Gastrocnemius medialis (tissue), 4 donors: ENCODE data around the gene GNAO1. TPM values are rescaled to one million over a fixed set of nuclear protein-coding genes. Genes with fewer than 3 reads are reported as not detected.

Experiments
- ATAC-seq, 2 donors: fragments of 150-250 bp; one replicate each; pipeline ENCODE4 v1.9.1; 2016
- DNase-seq, 2 donors: peaks; one replicate each; pipeline ENCODE4 v3.0.0-alpha.2; 2019
- H3K27ac ChIP-seq, 4 donors: fragments of 200-600 bp; sonication (generic); 1 replicate in 1 of 4; 2 replicates in 3 of 4; pipeline ENCODE4 v1.5.1; 2016 to 2018; ENCODE audit warnings: mild to moderate bottlenecking in 2 of 4, moderate library complexity in 1 of 4
- H3K27me3 ChIP-seq, 3 donors: fragments of 200-600 bp; sonication (generic) in 2 of 3; 1 replicate in 1 of 3; 2 replicates in 2 of 3; pipeline versions ENCODE4 v1.5.1 to v1.6.0; 2016 to 2019; ENCODE audit warnings: mild to moderate bottlenecking in 1 of 3, moderate library complexity in 1 of 3
- H3K36me3 ChIP-seq, 2 donors: fragments of 200-600 bp; sonication (generic) in 1 of 2; one replicate each; pipeline ENCODE4 v1.5.1; 2017 to 2018
- H3K4me1 ChIP-seq, 2 donors: fragments of 200-600 bp; sonication (generic) in 1 of 2; one replicate each; pipeline ENCODE4 v1.5.1; 2016 to 2017; ENCODE audit warnings: mild to moderate bottlenecking in 2 of 2
- H3K4me3 ChIP-seq, 4 donors: fragments of 200-600 bp; sonication (generic) in 3 of 4; 1 replicate in 1 of 4; 2 replicates in 3 of 4; pipeline ENCODE4 v1.5.1; 2016 to 2019; ENCODE audit warnings: mild to moderate bottlenecking in 2 of 4
- H3K9me3 ChIP-seq, 3 donors: fragments of 200-600 bp; sonication (generic) in 2 of 3; 1 replicate in 1 of 3; 2 replicates in 2 of 3; pipeline ENCODE4 v1.5.1; 2016 to 2019
- CTCF ChIP-seq, 5 experiments: fragments of 450-650 bp in 3 of 5; fragments of 200-600 bp in 2 of 5; sonication (generic) in 2 of 5; IDR thresholded peaks in 4 of 5; conservative IDR thresholded peaks in 1 of 5; 1 replicate in 4 of 5; 2 replicates in 1 of 5; pipeline ENCODE4 v1.5.1; 2016 to 2019; ENCODE audit warnings: antibody characterized with exemption in 5 of 5, mild to moderate bottlenecking in 3 of 5, moderate library complexity in 3 of 5
- POLR2A ChIP-seq, 2 donors: fragments of 450-650 bp; IDR thresholded peaks; one replicate each; pipeline ENCODE4 v1.6.1; 2017; ENCODE audit warnings: antibody characterized with exemption in 2 of 2, mild to moderate bottlenecking in 2 of 2, moderate library complexity in 2 of 2
- in situ Hi-C, 4 donors: fragments of 200-750 bp; cut with MboI; loops; one replicate each; pipeline versions ENCODE4 v1.15.0 to v1.8.0; 2017; ENCODE audit warnings: low sequenced_read_pairs in 4 of 4
- intact Hi-C: fragments of 100-400 bp; cut with DNase I; formaldehyde crosslinking; loops from one replicate; pipeline ENCODE4 v1.15.1; 2023; ENCODE audit warnings: low total_unique reads
- total RNA-seq, 4 donors: library from RNA; depleted of rRNA; stranded (reverse); fragments of >200 nt; gene quantifications; one replicate each; pipeline versions ENCODE4 v1.1.0 to v1.2.3, GENCODE V29; 2016

Gene GNAO1
- total RNA-seq, 4 donors from 2014 or later: 0.25 to 2.0 (median 0.79) TPM

GRCh38 chr16:56357241-56357764 is 166.0 kb downstream of the GNAO1 start:
- TF ChIP-seq CTCF (IDR thresholded peaks at IDR 0.05 in 4 of 5, conservative IDR thresholded peaks at IDR 0.05 in 1 of 5) (no peak), POLR2A (IDR thresholded peaks at IDR 0.05) (no peak)
- Histone ChIP-seq H3K36me3 (peaks cover 0 to 6% of the 10 kb centered on the region in 2 donors), H3K4me1 (peaks cover 21 to 36% of the 10 kb centered on the region in 2 donors), H3K27me3 (no peaks in the 10 kb centered on the region), H3K9me3 (no peaks in the 10 kb centered on the region), H3K27ac (peak overlapping the region; percentile 24 to 58 (median 56)), H3K4me3 (peak overlapping the region; percentile 46 to 58 (median 49))
- DNase-seq (peak; percentile 1 to 37), ATAC-seq (peak in 1 of 2 donors; percentile 8)
- in situ Hi-C loops (no loop called here), intact Hi-C loops (loop anchor here (5.0 kb wide), 1 partner anchor 35 kb away; no protein-coding TSS in a partner anchor)

DNA sequence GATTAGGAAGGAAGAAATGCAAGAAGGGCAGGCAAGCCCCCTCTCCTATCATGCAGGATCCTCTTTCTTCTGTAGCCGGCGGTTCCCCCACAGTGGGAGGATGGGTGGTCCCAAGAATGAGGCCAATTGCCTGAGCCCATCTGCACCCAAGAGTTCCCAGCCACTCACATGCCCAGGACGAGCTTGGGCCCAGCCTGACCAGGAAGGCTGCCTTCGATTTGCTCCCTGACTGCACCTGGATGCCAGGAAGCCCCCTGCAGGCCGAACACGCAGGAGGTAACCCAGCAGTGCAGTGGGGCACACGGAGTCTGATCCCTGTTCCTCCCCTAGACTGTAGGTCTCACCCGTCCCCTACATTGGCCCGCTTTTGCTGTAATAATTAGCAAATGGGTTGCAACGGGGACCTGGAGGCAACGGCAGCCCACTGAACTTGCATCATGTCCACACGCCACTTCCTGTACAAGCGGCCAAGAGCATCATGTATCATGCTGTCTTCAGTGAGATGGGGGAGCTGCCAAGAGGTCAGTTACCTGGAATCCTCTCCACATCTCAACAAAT is 166.6 kb downstream of the GNAO1 start:
- ATAC-seq: peak; percentile 29 to 59
- peaks cover 21 to 36% of the 10 kb centered on the region in 2 donors for H3K4me1 ChIP-seq
- in situ Hi-C loops: no loop called here

DNA sequence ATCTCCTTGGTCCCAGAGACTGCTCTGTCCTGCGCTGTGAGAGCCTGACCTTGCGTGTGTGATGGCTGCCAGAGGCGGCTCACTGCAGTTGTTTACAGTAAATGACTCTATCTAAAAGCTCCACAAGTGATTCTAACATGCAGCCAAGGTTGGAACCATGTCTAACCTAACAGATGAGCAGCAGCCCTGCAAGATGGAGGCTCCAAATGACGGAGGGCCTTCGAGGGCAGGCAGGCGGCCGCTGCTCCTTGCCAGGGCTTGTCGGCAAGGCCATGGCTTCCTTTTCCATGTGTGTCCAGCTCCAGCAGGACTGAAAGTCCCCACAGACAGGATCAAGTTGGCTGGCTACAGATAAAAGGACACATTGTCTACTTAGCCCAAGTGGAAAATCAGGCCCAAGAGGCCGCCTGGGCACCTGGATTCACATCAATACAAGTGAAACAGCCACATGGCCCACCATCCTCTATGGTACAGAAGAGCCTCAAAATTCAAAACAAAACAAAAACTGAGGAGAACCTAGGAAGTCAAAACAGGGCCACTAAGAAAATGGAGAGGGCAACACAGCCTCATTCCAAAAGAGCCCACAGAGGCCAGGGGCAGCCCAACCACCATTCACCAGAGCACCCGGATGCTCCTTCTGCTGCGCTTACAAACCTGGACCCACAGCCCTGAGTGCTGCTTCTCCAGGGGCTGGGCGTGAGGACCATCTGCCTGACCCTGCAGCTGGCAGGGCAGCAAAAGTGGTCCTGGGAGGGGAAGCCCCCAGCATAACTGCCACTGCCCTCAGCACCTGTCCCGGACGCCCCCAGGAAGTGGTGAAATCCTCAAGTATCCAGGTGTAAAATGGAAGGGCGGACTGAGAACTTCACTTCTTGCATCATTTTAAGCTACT is 169.1 kb downstream of the GNAO1 start:
- in situ Hi-C loops: no loop called here
- DNase-seq (peak in 1 of 2 donors; percentile 36), ATAC-seq (peak; percentile 14 to 32)
- Histone ChIP-seq H3K27me3 (no peaks in the 10 kb centered on the region), H3K9me3 (no peaks in the 10 kb centered on the region), H3K27ac (peak overlapping the region; percentile 51 to 77 (median 62)), H3K4me1 (peaks cover 21 to 36% of the 10 kb centered on the region in 2 donors), H3K4me3 (no peak overlapping the region), H3K36me3 (peaks cover 0 to 35% of the 10 kb centered on the region in 2 donors)
- no peak for TF ChIP-seq CTCF (IDR thresholded peaks at IDR 0.05 in 4 of 5, conservative IDR thresholded peaks at IDR 0.05 in 1 of 5)
- no peak for TF ChIP-seq POLR2A (IDR thresholded peaks at IDR 0.05)
- intact Hi-C loops: no loop called here

More for the DNA sequence above, 166.6 kb downstream of the GNAO1 start:
- Histone ChIP-seq H3K4me3 (no peak overlapping the region), H3K36me3 (peaks cover 0 to 12% of the 10 kb centered on the region in 2 donors), H3K27ac (peak overlapping the region; percentile 24 to 58 (median 56)), H3K27me3 (no peaks in the 10 kb centered on the region), H3K9me3 (no peaks in the 10 kb centered on the region)
- intact Hi-C loops: loop anchor here (5.0 kb wide), 1 partner anchor 34 kb away; no protein-coding TSS in a partner anchor
- TF ChIP-seq POLR2A (IDR thresholded peaks at IDR 0.05) (no peak), CTCF (IDR thresholded peaks at IDR 0.05 in 4 of 5, conservative IDR thresholded peaks at IDR 0.05 in 1 of 5) (no peak)
- peak; percentile 37 to 73 for DNase-seq

DNA sequence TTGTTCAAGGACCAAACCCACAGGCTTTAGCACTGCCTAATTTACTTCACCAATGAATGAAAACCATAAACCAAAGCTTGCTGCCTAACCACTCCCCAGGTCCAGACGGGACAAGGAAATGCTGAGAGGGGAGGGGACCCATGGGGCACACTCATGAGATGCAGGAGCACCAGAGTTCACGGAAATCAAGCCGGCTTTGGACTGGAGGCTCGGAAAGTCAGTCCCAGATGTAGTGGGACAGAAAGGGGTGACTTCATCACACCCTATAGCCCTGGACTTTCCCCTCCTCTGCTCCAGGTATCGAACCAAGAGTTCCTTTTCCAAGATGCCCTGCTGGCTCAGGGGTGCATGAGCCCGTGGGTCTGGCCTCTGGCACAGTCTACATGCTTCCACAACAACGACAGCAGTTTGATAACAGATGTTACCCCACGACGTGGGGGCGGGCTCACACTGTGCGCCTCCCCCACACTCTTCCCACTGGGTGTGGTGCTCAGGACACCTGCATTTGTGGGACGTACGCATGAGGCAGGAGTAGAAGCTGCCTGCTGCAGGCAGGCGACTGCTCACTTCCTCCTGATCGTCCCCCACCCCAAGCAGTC is 170.9 kb downstream of the GNAO1 start:
- TF ChIP-seq CTCF (IDR thresholded peaks at IDR 0.05 in 4 of 5, conservative IDR thresholded peaks at IDR 0.05 in 1 of 5) (no peak), POLR2A (IDR thresholded peaks at IDR 0.05) (no peak)

More for the DNA sequence above, 170.9 kb downstream of the GNAO1 start:
- intact Hi-C loops: no loop called here
- Histone ChIP-seq H3K27ac (no peak overlapping the region), H3K4me3 (no peak overlapping the region), H3K27me3 (no peaks in the 10 kb centered on the region), H3K9me3 (no peaks in the 10 kb centered on the region), H3K36me3 (peaks cover 0 to 45% of the 10 kb centered on the region in 2 donors), H3K4me1 (peaks cover 20 to 21% of the 10 kb centered on the region in 2 donors)
- ATAC-seq: no peak
- in situ Hi-C loops: no loop called here
- DNase-seq: peak in 1 of 2 donors; percentile 11
